Peyer's patch (tissue), 4 donors: Measurements from ENCODE around the gene ADAMTS16.

Source experiments
- POLR2A ChIP-seq, 2 donors: fragments of 450-650 bp; IDR thresholded peaks; one replicate each; pipeline ENCODE4 v1.5.1; 2017; ENCODE audit warnings: antibody characterized with exemption in 2 of 2, mild to moderate bottlenecking in 2 of 2, moderate library complexity in 2 of 2
- TF ChIP-seq, protein P1 (sequence below), 6 experiments: fragments of 450-650 bp in 4 of 6; fragments of 200-600 bp in 2 of 6; sonication (generic) in 1 of 6; IDR thresholded peaks; one replicate each; pipeline ENCODE4 v1.5.1; 2017 to 2019; ENCODE audit warnings: antibody characterized with exemption in 6 of 6, mild to moderate bottlenecking in 3 of 6, moderate library complexity in 1 of 6

GRCh38 chr5:5126444-5126843 is 13.7 kb upstream of the ADAMTS16 start:
- TF ChIP-seq, protein P1, sequence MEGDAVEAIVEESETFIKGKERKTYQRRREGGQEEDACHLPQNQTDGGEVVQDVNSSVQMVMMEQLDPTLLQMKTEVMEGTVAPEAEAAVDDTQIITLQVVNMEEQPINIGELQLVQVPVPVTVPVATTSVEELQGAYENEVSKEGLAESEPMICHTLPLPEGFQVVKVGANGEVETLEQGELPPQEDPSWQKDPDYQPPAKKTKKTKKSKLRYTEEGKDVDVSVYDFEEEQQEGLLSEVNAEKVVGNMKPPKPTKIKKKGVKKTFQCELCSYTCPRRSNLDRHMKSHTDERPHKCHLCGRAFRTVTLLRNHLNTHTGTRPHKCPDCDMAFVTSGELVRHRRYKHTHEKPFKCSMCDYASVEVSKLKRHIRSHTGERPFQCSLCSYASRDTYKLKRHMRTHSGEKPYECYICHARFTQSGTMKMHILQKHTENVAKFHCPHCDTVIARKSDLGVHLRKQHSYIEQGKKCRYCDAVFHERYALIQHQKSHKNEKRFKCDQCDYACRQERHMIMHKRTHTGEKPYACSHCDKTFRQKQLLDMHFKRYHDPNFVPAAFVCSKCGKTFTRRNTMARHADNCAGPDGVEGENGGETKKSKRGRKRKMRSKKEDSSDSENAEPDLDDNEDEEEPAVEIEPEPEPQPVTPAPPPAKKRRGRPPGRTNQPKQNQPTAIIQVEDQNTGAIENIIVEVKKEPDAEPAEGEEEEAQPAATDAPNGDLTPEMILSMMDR (IDR thresholded peaks at IDR 0.05), result no peak
- no peak for TF ChIP-seq POLR2A (IDR thresholded peaks at IDR 0.05)
